NCI-H82 treated with DMSO at 0.1 percent for 48 hours (cell line): ENCODE measurements around the gene MYCN.
"Not testable (repeated sequence)": the region's sequence is repeated elsewhere in the genome, so short reads cannot be mapped to it uniquely, and the experiment has no call there.

Experiments
- DNase-seq: peaks from one replicate; lab custom pipeline; 2025; ENCODE audit not compliant: unreplicated experiment; lab: John Stamatoyannopoulos, UW

The MYCN gene

DNA sequence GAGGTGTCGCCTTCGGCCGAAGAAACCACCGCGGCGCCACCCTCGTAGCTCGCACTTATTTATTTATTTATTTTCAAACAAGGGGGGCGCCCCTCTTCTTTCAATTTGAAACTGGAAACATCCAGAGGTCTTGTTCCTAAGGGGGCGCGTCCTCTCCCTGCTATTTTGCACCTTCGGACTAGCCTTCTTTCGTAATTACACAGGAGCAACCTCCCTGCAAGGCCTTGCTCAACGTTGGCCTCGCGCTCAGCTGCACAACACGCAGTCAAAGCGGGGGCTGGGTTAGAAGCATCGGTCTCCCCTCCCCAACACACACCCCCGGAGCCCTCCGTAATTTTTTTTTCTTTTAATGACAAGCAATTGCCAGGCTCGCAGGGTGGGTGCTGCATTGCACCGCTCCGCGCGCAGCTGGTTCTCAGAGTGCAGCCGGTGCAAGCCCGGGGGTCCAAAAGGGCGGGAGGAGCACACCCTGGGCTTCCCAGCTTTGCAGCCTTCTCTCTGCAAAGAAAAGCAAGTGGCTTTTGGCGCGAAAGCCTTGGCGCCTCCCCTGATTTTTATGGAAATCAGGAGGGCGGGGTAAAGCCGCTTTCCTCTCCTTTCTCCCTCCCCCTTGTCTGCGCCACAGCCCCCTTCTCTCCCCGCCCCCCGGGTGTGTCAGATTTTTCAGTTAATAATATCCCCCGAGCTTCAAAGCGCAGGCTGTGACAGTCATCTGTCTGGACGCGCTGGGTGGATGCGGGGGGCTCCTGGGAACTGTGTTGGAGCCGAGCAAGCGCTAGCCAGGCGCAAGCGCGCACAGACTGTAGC lies at the start of gene MYCN:
MYCN (plus strand) TSS at position 697 of the 807 bp plus-strand sequence. CDS start 1,515 bp downstream, outside the sequence.
- DNase-seq, result peak; percentile 82

DNA sequence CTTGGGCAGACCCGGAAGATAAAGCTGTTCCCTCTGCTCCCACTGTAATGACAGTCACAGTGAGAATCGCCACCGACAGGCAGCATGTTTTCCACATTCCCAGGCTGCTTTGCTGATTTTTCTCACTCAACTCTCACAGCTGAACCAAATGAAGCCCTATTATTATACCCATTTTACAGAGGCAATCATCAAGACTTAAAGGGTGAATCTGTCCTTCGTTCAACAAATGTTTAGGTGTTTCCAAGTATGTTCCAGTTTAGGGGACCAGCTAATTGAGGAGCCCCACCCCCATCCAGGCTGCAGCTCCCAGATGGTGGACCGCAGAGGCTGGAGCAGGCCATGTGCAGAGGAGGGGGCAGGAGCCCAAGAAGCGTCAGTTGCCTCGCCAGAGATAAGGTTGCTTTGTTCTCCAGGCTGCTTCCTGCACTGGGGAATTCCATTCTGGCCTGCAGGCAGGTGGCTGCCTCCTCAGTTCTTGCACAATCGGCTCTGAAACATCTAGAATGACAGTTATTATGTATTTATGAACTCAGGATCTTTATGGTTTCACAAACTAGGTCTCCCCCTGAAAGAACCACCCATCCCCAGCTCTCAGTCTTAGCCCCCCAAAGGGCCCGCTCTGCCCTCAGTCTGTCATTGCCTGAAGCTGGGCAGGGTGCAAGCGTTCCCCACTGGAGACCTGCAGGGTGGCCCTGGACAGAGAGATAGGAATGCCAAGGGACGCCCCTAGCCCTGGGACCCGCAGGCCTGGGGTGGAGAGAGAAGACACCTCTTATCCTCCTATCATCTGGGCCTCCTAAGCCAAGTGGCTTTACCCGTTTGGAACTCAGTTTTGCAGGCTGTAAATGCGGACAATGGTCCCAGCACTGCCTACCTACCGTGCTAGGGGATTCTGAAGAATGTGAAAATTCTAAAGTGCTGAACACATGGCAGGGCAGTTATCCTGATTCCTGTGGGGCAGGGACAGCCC lies 49.1 kb upstream of the MYCN start:
- no peak for DNase-seq

- DNase-seq, result no peak
These were observed 48.0 kb upstream of the MYCN start for GRCh38 chr2:15892151-15892880.

DNA sequence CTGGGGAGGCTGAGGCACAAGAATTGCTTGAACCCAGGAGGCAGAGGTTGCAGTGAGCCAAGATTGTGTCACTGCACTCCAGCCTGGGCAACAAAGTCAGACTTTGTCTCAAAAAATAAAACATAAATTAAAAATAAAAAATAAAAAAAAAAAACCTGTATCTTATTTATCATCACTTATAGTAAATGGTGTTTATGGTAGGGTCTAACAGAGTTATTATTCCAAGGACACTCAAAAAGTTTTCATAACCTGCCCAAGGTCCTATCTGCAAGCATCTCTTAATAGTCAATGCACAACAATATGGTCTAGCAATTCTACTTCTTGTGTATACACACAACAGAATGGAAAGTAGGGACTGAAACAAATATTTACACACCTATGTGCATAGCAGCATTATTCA lies 47.3 kb upstream of the MYCN start:
- DNase-seq, result no peak

GRCh38 chr2:15893689-15894480 lies 46.5 kb upstream of the MYCN start:
- no peak for DNase-seq

- no peak for DNase-seq
These were observed 45.7 kb upstream of the MYCN start for GRCh38 chr2:15894481-15895144.

GRCh38 chr2:15895615-15896469 lies 44.5 kb upstream of the MYCN start:
- no peak for DNase-seq

DNA sequence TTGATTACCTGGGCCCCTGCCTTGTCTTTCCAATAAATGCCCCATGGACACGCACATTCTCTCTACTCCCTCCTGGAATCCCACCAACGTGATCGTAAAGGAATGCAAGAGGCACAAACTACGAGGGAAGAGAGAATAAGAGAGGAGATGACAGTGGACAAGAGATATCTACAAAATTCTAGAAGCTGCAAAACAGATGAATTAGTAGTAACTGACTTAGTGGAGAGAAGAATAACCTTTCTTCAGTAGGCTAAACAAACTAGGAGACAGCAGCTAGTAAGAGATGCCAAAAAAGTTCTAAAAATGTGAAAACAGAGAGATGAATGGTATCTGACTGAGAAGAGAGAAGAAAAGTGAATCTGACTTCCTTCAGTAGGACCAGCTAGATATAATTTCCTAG lies 43.5 kb upstream of the MYCN start:
- no peak for DNase-seq

GRCh38 chr2:15897431-15898098 lies 42.8 kb upstream of the MYCN start:
- DNase-seq, result no peak

DNA sequence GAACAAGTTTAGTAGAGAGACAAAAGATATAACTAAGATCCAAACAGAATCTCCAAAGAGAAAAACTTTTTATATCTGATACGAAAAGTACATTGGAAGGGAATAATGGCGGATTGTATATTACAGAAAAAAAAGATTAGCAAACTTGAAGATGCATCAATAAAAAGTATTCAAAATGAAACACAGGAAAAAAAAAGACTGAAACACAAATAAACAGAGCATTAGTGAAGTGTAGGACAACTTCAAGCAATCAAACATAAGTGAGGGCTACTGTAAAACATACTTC lies 41.1 kb upstream of the MYCN start:
- no peak for DNase-seq

- DNase-seq, result no peak
These were observed 40.4 kb upstream of the MYCN start for GRCh38 chr2:15899751-15900493.

DNA sequence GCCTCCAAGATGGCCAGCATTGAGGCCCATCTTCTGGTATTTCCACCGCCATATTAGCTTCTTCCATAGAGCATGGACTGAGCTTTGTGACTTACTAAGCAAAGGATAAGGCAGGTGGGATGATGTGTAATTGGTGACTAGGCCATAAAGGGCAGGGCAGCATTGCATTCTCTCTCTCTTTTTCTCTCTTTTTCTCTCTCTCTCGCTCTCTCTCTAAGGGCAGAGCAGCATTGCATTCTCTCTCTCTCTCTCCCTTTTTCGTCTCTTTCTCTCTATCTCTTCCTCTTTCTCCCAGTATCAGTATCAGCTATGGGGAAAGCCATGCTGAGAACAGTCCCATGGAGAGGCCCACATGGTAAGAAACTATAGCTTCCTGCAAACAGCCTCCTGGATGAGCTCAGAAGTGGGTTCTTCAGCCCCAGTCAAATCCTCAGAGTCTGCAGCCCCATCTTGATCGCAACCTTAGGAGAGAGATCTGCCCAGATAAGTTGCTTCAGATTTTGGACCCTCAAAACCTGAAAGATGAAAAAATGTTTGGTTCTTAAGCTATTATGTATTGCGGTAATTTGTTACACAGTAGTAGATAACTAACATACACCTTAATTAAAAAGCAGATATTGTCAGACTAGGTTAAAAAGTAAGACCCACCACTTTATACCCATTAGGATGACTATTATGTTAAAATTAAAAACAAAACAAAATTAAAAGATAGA lies 39.1 kb upstream of the MYCN start:
- DNase-seq, result no peak

DNA sequence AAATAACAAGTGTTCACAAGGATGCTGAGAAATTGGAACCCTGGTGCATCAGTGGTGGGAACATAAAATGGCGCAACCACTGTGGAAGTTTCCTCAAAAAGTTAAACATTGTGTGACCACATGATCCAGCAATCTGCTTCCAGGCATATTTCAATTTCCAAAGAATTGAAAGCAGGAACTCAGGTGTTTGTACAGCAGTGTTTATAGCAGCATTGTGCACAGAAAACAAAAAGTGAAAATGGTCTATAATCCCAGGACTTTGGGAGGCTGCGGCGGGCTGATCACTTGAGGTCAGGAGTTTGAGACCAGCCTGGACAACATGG lies 38.6 kb upstream of the MYCN start:
- no peak for DNase-seq

GRCh38 chr2:15903910-15904309 lies 36.4 kb upstream of the MYCN start:
- not testable (repeated sequence) for DNase-seq

DNA sequence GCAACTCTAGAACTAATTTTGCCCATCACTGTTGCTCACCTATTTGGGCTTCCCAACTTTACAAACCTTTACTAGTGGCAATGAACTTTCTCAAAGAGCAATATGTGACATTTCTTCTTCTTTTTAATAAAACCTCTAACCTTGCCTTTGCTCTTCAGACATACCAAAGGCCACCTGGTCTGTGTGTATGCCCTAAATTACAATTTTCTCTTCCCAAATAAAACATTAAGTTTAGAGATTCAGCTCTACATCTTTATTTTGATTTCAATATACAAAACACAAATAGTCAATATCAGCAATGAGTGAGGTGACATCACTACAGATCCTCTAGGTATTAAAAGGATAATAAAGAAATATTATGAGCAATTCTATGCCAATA lies 35.1 kb upstream of the MYCN start:
- no peak for DNase-seq

GRCh38 chr2:15905986-15906491 lies 34.3 kb upstream of the MYCN start:
- no peak for DNase-seq

DNA sequence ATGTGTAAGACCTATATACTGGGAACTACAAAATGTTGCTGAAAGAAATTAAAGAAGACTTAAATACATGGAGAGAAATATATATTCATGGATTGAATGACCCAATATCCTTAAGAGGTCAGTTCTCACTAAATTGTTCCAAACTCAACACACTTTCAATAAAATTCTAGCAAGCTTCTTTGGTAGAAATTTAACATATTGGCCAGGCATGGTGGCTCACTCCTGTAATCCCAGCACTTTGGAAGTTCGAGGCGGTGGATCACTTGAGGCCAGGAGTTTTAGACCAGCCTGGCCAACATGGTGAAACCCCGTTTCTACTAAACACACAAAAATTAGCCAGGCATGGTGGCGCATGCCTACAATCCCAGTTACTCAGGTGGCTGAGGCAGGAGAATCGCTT lies 33.6 kb upstream of the MYCN start:
- DNase-seq, result no peak
